ENCODE measurements around the gene AMBRA1. TPM values are rescaled to one million over a fixed set of nuclear protein-coding genes. Genes with fewer than 3 reads are reported as not detected.

The AMBRA1 gene
- total and polyA plus RNA-seq, 2 of the 8 experiments (the other 6 are each of a cell fraction or from before 2014, with no cell fraction given) = 14.2 to 37.4 TPM

DNA sequence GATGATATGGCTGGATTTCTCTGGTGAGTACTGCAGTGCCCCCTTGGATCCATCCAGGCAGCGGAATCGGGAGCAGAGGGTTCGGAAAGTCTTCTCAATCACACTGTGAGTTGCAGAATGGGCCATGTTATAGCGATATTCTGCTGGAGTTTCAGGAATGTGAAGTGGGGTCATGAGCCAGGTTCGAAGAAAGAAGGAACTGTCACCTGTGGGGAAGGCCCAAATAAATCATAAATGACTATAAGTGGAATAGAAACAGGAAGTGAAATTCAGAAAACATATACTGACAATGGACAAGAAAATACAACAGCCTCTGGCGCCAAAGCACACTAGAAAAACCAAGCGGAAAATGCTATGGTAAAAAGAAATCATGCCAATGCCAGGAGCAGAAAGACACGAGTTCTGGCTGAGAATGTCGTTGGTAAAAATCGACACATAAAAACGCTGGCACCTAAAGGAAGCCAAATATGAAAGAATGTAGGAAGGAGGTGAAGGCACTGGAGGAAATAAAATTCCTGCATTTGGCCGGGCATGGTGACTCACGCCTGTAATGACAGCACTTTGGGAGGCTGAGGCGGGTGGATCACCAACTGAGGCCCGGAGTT, 10.0 kb upstream of the AMBRA1 start:
- no peak overlapping the region for H3K14ac ChIP-seq (ENCODE audit: insufficient read length)
- H2AFZ ChIP-seq (ENCODE audit: low read length) = no peak overlapping the region
- H3K23ac ChIP-seq (ENCODE audit: insufficient read length) = no peak overlapping the region
- H3K9me3 ChIP-seq (ENCODE audit: insufficient read depth in 2 of 2, low read depth in 1 of 2, low read length in 1 of 2) = no peaks in the 10 kb centered on the region
- H2BK120ac ChIP-seq (replicated peaks; ENCODE audit: low read depth, low read length) = no peak overlapping the region
- H3K79me1 ChIP-seq (ENCODE audit: low read depth, low read length) = no peaks in the 10 kb centered on the region
- no peak overlapping the region for H3K4me3 ChIP-seq (ENCODE audit: extremely low read depth in 1 of 4, insufficient read depth in 2 of 4, low read depth in 3 of 4, low read length in 4 of 4)
- H3K4me1 ChIP-seq (replicated peaks in 1 of 4; ENCODE audit: control insufficient read depth in 3 of 4, insufficient read depth in 4 of 4, low read length in 3 of 4) = no peaks in the 10 kb centered on the region
- no peak overlapping the region for H3K4me2 ChIP-seq (ENCODE audit: insufficient read depth in 1 of 2, low read depth in 2 of 2, low read length in 2 of 2)
- WGBS, 2 experiments (ENCODE audit: extremely low coverage in 1 of 2, insufficient coverage in 1 of 2, insufficient read length in 1 of 2, insufficient replicate concordance in 2 of 2, low coverage in 1 of 2, low lambda C conversion rate in 2 of 2, missing lambda C conversion rate in 1 of 2) = 92% methylated on average over 15 of the region's 15 CpGs; no CpG with 5 or more reads in 1 of the 2 experiments
- no peak overlapping the region for H2BK15ac ChIP-seq (ENCODE audit: low read length)
- H3K79me2 ChIP-seq (ENCODE audit: control insufficient read depth in 1 of 2, insufficient read depth in 2 of 2, low read length in 2 of 2) = no peaks in the 10 kb centered on the region
- no peak overlapping the region for H4K91ac ChIP-seq (replicated peaks; ENCODE audit: insufficient read length, low read length)
- no peak for FAIRE-seq
- ChIA-PET CTCF (ENCODE audit: partially characterized antibody) (no interaction called here), POLR2A (ENCODE audit: partially characterized antibody) (interaction anchor here (1.0 kb wide), 1 partner anchor 10 kb away, joined by 3 read pairs; the partner anchor contains the start of gene AMBRA1)
- H4K5ac ChIP-seq (ENCODE audit: insufficient read length, low read depth, low read length) = no peak overlapping the region
- H2BK20ac ChIP-seq (ENCODE audit: low read length) = no peak overlapping the region
- no peaks in the 10 kb centered on the region for H3K27me3 ChIP-seq (replicated peaks in 1 of 4; ENCODE audit: control insufficient read depth in 3 of 4, extremely low read depth in 1 of 4, insufficient read depth in 3 of 4, low read length in 3 of 4)
- no peaks in the 10 kb centered on the region for H3K36me3 ChIP-seq (ENCODE audit: control insufficient read depth in 2 of 4, insufficient read depth in 4 of 4, low read length in 3 of 4)
- H2BK12ac ChIP-seq (ENCODE audit: low read depth, low read length) = no peak overlapping the region
- H3K4ac ChIP-seq (replicated peaks; ENCODE audit: insufficient read length, low read depth, low read length) = no peak overlapping the region
- H4K8ac ChIP-seq (ENCODE audit: extremely low read depth, insufficient read depth, low read length) = no peak overlapping the region
- TF ChIP-seq SP1 (IDR thresholded peaks at IDR 0.05; ENCODE audit: low read depth, low read length) = no peak
- no peak for TF ChIP-seq SIX5 (IDR thresholded peaks at IDR 0.05; ENCODE audit: low read depth, low read length)
- TF ChIP-seq ASH2L (IDR thresholded peaks at IDR 0.05; ENCODE audit: low read length) = no peak
- no peak for TF ChIP-seq TAF1 (IDR thresholded peaks at IDR 0.05; ENCODE audit: low read depth, low read length)
- TF ChIP-seq RBBP5 (IDR thresholded peaks at IDR 0.05; ENCODE audit: borderline replicate concordance, low read depth, low read length) = no peak
- TF ChIP-seq MAFK (IDR thresholded peaks at IDR 0.05; ENCODE audit: low read depth, low read length) = no peak
- no peak for TF ChIP-seq PHF8 (conservative IDR thresholded peaks at IDR 0.05; ENCODE audit: low read depth, low read length)
- no peak for TF ChIP-seq YY1 (IDR thresholded peaks at IDR 0.05; ENCODE audit: low read depth, low read length)
- TF ChIP-seq, protein P1, sequence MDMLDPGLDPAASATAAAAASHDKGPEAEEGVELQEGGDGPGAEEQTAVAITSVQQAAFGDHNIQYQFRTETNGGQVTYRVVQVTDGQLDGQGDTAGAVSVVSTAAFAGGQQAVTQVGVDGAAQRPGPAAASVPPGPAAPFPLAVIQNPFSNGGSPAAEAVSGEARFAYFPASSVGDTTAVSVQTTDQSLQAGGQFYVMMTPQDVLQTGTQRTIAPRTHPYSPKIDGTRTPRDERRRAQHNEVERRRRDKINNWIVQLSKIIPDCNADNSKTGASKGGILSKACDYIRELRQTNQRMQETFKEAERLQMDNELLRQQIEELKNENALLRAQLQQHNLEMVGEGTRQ (IDR thresholded peaks at IDR 0.05; ENCODE audit: low read length) = no peak
- TF ChIP-seq SIRT6 (IDR thresholded peaks at IDR 0.05; ENCODE audit: low read length) = no peak
- TF ChIP-seq BCL11A (IDR thresholded peaks at IDR 0.05; ENCODE audit: low read depth in 2 of 2, low read length in 2 of 2) = no peak
- TF ChIP-seq CHD1 (IDR thresholded peaks at IDR 0.05; ENCODE audit: low read depth, low read length) = no peak
- H3K23me2 ChIP-seq (ENCODE audit: low read depth, low read length) = no peaks in the 10 kb centered on the region
- no peak overlapping the region for H3K18ac ChIP-seq (ENCODE audit: extremely low read depth, low read length)
- no peak overlapping the region for H3K56ac ChIP-seq (replicated peaks; ENCODE audit: insufficient read length, low read depth, low read length)
- H3K9ac ChIP-seq (replicated peaks in 1 of 4; ENCODE audit: extremely low read depth in 1 of 4, low read depth in 3 of 4, low read length in 3 of 4) = no peak overlapping the region
- H3K27ac ChIP-seq (ENCODE audit: low read depth, low read length) = no peak overlapping the region
- no peak overlapping the region for H2AK5ac ChIP-seq (ENCODE audit: low read depth, low read length)
- DNase-seq (ENCODE audit: low read depth in 1 of 2, low spot score in 2 of 2) = no peak
- no peaks in the 10 kb centered on the region for H4K20me1 ChIP-seq (replicated peaks in 1 of 2; ENCODE audit: control insufficient read depth in 1 of 2, insufficient read depth in 2 of 2, low read length in 2 of 2)
- H2BK5ac ChIP-seq (ENCODE audit: low read depth, low read length) = no peak overlapping the region

All from H1 (cell line).